K562 (cell line): ENCODE results near the gene ZSWIM1. TPM values are rescaled to one million over a fixed set of nuclear protein-coding genes. Genes with fewer than 3 reads are reported as not detected.

Experiments used
- ATAC-seq: fragments of 200-7000 bp; cut with Tn5 transposase; 3 replicates; pipeline ENCODE4 v1.9.1; 2020; ENCODE audit warnings: moderate library complexity
- BruUV-seq: library from RNA; stranded (reverse); fragments of 400-500 nt; replicated peaks from 2 replicates; lab custom pipeline; 2021; lab: Mats Ljungman, UMichigan
- CTCF ChIA-PET: fragments of 300-600 bp; formaldehyde crosslinking; extraction: SDS; loops from one replicate; lab custom pipeline; 2021; ENCODE audit warnings: low intra/inter-chr PET ratio; lab: Yijun Ruan, JAX
- POLR2A ChIA-PET: fragments of 300-600, 350-650 bp; sonication (Branson Sonifier 250); formaldehyde crosslinking; extraction: SDS; loops from one replicate; lab custom pipeline; 2021; ENCODE audit warnings: antibody characterized with exemption, inconsistent platforms; lab: Yijun Ruan, JAX
- DNase-seq, 4 experiments: peaks; one replicate each; pipeline versions ENCODE4 v3.0.0 to v3.0.0-alpha.2; 2011 to 2018; ENCODE audit warnings: low spot score in 3 of 4, mixed read lengths in 3 of 4; ENCODE audit errors: extremely low read depth in 1 of 4
- FAIRE-seq: peaks from 2 replicates; lab custom pipeline; 2011; peaks lifted over from hg19 to GRCh38; lab: Jason Lieb, UNC
- H2AFZ ChIP-seq: 2 replicates; pipeline ENCODE4 v1.6.0; 2011; ENCODE audit warnings: low read depth, low read length, control low read depth, inconsistent platforms
- H3K27ac ChIP-seq: fragments of 200-600 bp; 3 replicates; pipeline ENCODE4 v1.8.0; 2011; ENCODE audit warnings: low read depth, mild to moderate bottlenecking, control low read depth, inconsistent platforms, low read length, moderate library complexity, mixed read lengths; ENCODE audit errors: extremely low read depth
- H3K27me3 ChIP-seq, 2 experiments: fragments of 300-600 bp in 1 of 2; 2 replicates in 1 of 2; 3 replicates in 1 of 2; pipeline versions ENCODE4 v1.6.0 to v1.8.0; 2011; ENCODE audit warnings: inconsistent platforms in 2 of 2, low read length in 2 of 2, mild to moderate bottlenecking in 1 of 2, mixed read lengths in 1 of 2, moderate library complexity in 1 of 2; ENCODE audit not compliant: control insufficient read depth in 2 of 2, insufficient read depth in 2 of 2
- H3K36me3 ChIP-seq: fragments of 300-600 bp; 3 replicates; pipeline ENCODE4 v1.8.0; 2011; ENCODE audit warnings: mild to moderate bottlenecking, low read length, inconsistent platforms; ENCODE audit not compliant: control insufficient read depth, insufficient read depth
- H3K4me1 ChIP-seq, 2 experiments: fragments of 200-600 bp in 1 of 2; replicated peaks in 1 of 2; 2 replicates in 1 of 2; 3 replicates in 1 of 2; pipeline versions ENCODE4 v1.5.1 to v1.8.0; 2011; ENCODE audit warnings: inconsistent platforms in 2 of 2, low read length in 2 of 2, mild to moderate bottlenecking in 1 of 2, mixed read lengths in 1 of 2, moderate library complexity in 1 of 2; ENCODE audit not compliant: control insufficient read depth in 2 of 2, insufficient read depth in 2 of 2
- H3K4me2 ChIP-seq: 2 replicates; pipeline ENCODE4 v1.6.1; 2011; ENCODE audit warnings: low read length, control low read depth, inconsistent platforms, mixed read lengths; ENCODE audit not compliant: insufficient read depth
- H3K4me3 ChIP-seq: fragments of 200-600 bp; sonication (generic), shearing (Covaris generic); 2 replicates; pipeline ENCODE4 v1.5.1; 2016; ENCODE audit warnings: control low read depth, inconsistent platforms
- H3K79me2 ChIP-seq: fragments of 200-600 bp; 3 replicates; pipeline ENCODE4 v1.8.0; 2011; ENCODE audit warnings: low read length, inconsistent platforms; ENCODE audit not compliant: control insufficient read depth, insufficient read depth
- H3K9ac ChIP-seq, 2 experiments: 2 replicates each; pipeline versions ENCODE4 v1.6.0 to v1.6.1; 2011; ENCODE audit warnings: low read depth in 2 of 2, low read length in 2 of 2, control low read depth in 1 of 2, inconsistent platforms in 1 of 2, mild to moderate bottlenecking in 1 of 2, mixed read lengths in 1 of 2; ENCODE audit not compliant: insufficient read depth in 1 of 2
- H3K9me1 ChIP-seq: one replicate; pipeline ENCODE4 v1.6.0; 2011; ENCODE audit warnings: inconsistent platforms, mild to moderate bottlenecking, low read length, moderate library complexity; ENCODE audit not compliant: control insufficient read depth, insufficient read depth
- H3K9me3 ChIP-seq: replicated peaks from 2 replicates; pipeline ENCODE4 v1.5.1; 2011; ENCODE audit warnings: low read depth, low read length, inconsistent platforms; ENCODE audit not compliant: control insufficient read depth, insufficient read depth
- H4K20me1 ChIP-seq: replicated peaks from 2 replicates; pipeline ENCODE4 v1.6.1; 2011; ENCODE audit warnings: low read length, inconsistent platforms, mixed read lengths; ENCODE audit not compliant: control insufficient read depth, insufficient read depth
- HOMEZ ChIP-seq: fragments of 250-450 bp; sonication (Bioruptor Pico); IDR thresholded peaks from 2 replicates; pipeline ENCODE4 v1.4.0; 2020; ENCODE audit warnings: mild to moderate bottlenecking, moderate library complexity
- KLF6 ChIP-seq: fragments of 250-450 bp; sonication (Bioruptor Pico); IDR thresholded peaks from 2 replicates; pipeline ENCODE4 v1.4.0; 2020; ENCODE audit warnings: mild to moderate bottlenecking, moderate library complexity, borderline replicate concordance
- MECOM ChIP-seq: fragments of 250-450 bp; sonication (Bioruptor Pico); IDR thresholded peaks from 2 replicates; pipeline ENCODE4 v1.8.0; 2022; ENCODE audit warnings: inconsistent platforms
- NFXL1 ChIP-seq: fragments of 450-650 bp; formaldehyde crosslinking; IDR thresholded peaks from 2 replicates; pipeline ENCODE4 v1.4.0; 2021; ENCODE audit warnings: mild to moderate bottlenecking
- PPARD ChIP-seq: fragments of 250-450 bp; sonication (Bioruptor Pico); IDR thresholded peaks from 2 replicates; pipeline ENCODE4 v1.8.0; 2022; ENCODE audit warnings: inconsistent platforms, mild to moderate bottlenecking, moderate library complexity
- RFX1 ChIP-seq: fragments of 450-650 bp; IDR thresholded peaks from 2 replicates; pipeline ENCODE4 v1.6.1; 2016; ENCODE audit warnings: mild to moderate bottlenecking, moderate library complexity
- SIN3B ChIP-seq: fragments of 450-650 bp; IDR thresholded peaks from 2 replicates; pipeline ENCODE4 v1.6.1; 2017; ENCODE audit warnings: low read depth, mild to moderate bottlenecking, moderate library complexity
- SMARCC2 ChIP-seq: fragments of 450-650 bp; IDR thresholded peaks from 2 replicates; pipeline ENCODE4 v1.6.1; 2017; ENCODE audit warnings: antibody characterized with exemption, moderate library complexity, mild to moderate bottlenecking, low read depth
- WGBS: fragments of 100-300 bp; shearing (Covaris generic); methylation state at CpG from one replicate; pipeline ENCODE4 v1.1.6; 2016; ENCODE audit warnings: low coverage, mixed read lengths; ENCODE audit not compliant: insufficient coverage; ENCODE audit errors: missing lambda C conversion rate; 5-methylcytosine and 5-hydroxymethylcytosine counted together
- in situ Hi-C: fragments of 300-500 bp; cut with MboI; formaldehyde crosslinking; loops from 4 replicates; pipeline ENCODE4 v1.15.0; 2018; ENCODE audit warnings: inconsistent platforms, mixed read lengths
- intact Hi-C: fragments of 100-400 bp; cut with micrococcal nuclease; formaldehyde crosslinking; loops from 2 replicates; pipeline ENCODE4 v1.14.2; 2022
- polyA plus RNA-seq, 8 experiments: library from polyadenylated mRNA; depleted of rRNA in 4 of 8; stranded (reverse) in 5 of 8; unstranded in 3 of 8; fragments of >200 nt; fragmentation: Nextera tagmentation in 2 of 8; fragmentation: Illumina TruSeq in 1 of 8; extraction: Ambion mirVana in 2 of 8; extraction: Trizol in 1 of 8; gene quantifications; 2 replicates each; pipeline versions ENCODE4 v1.2.1 to v1.2.3, GENCODE V29; 2011 to 2014; ENCODE audit warnings: inconsistent platforms in 1 of 8, missing spikeins in 1 of 8
- total RNA-seq, 7 experiments: library from RNA; depleted of rRNA in 6 of 7; stranded (reverse); fragments of >200 nt in 6 of 7; fragmentation: Illumina TruSeq in 2 of 7; extraction: Trizol in 2 of 7; gene quantifications; 2 replicates each; pipeline versions ENCODE4 v1.2.1 to v1.2.3, GENCODE V29; 2011 to 2021; ENCODE audit warnings: low replicate concordance in 1 of 7
- TF ChIP-seq, protein P1 (sequence below), 3 experiments: fragments of 200-800 bp in 1 of 3; sonication (Bioruptor generic) in 1 of 3; sonication (generic) in 1 of 3; formaldehyde crosslinking in 1 of 3; IDR thresholded peaks; 2 replicates each; pipeline versions ENCODE4 v1.6.1 to v1.8.0; 2016 to 2022; ENCODE audit warnings: mild to moderate bottlenecking in 2 of 3, missing compliant biosample characterization in 2 of 3, missing genetic modification characterization in 2 of 3, missing genetic modification reagents in 1 of 3
- TF ChIP-seq, protein P2 (sequence below): sonication (generic); formaldehyde crosslinking; IDR thresholded peaks from 2 replicates; pipeline ENCODE4 v1.8.0; 2022; ENCODE audit warnings: missing genetic modification reagents, mild to moderate bottlenecking, moderate library complexity, borderline replicate concordance

Gene ZSWIM1
- total and polyA plus RNA-seq, 9 of the 15 experiments (the other 6 are each of a cell fraction or from before 2014, with no cell fraction given): 2.5 to 15.6 (median 9.5) TPM

- in situ Hi-C loops (no loop called here), intact Hi-C loops (no loop called here)
- Histone ChIP-seq H3K9me3 (no peaks in the 10 kb centered on the region), H3K27me3 (no peaks in the 10 kb centered on the region), H2AFZ (no peak overlapping the region), H3K27ac (no peak overlapping the region), H3K79me2 (0 out of 3 replicates have a peak, but pooled peaks cover 2% of the 10 kb centered on the region), H3K36me3 (peaks cover 61% of the 10 kb centered on the region; the same call in 2 of the 3 replicates), H3K4me2 (no peak overlapping the region), H4K20me1 (no peaks in the 10 kb centered on the region), H3K9ac (peak overlapping the region in 1 of 2 experiments; percentile 23; a peak in 1 of 4 replicates), H3K4me3 (no peak overlapping the region), H3K4me1 (peaks cover 7 to 14% of the 10 kb centered on the region in 2 experiments; a peak in 4 of 5 replicates), H3K9me1 (no peaks in the 10 kb centered on the region)
- ChIA-PET CTCF (no interaction called here), POLR2A (interaction anchor here (0.6 to 1.4 kb wide), 5 partner anchors 9 to 603 kb away, joined by 3 to 6 read pairs (median 4); partner anchors contain the start of gene PCIF1)
- DNase-seq (no peak), ATAC-seq (no peak), FAIRE-seq (no peak)
- no TSS peak for BruUV-seq
- TF ChIP-seq KLF6 (CRISPR knock-in tag) (no peak), SIN3B (no peak), SMARCC2 (no peak), PPARD (CRISPR knock-in tag) (no peak), NFXL1 (CRISPR knock-in tag) (no peak), MECOM (CRISPR knock-in tag) (no peak), RFX1 (no peak), HOMEZ (no peak)
- TF ChIP-seq, protein P1, sequence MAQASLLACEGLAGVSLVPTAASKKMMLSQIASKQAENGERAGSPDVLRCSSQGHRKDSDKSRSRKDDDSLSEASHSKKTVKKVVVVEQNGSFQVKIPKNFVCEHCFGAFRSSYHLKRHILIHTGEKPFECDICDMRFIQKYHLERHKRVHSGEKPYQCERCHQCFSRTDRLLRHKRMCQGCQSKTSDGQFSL (CRISPR knock-in tag; IDR thresholded peaks at IDR 0.05): 0 out of 2 replicates have a peak, but pooled peaks have one; percentile 18
- TF ChIP-seq, protein P1 (tag; IDR thresholded peaks at IDR 0.05): no peak
- TF ChIP-seq, protein P2, sequence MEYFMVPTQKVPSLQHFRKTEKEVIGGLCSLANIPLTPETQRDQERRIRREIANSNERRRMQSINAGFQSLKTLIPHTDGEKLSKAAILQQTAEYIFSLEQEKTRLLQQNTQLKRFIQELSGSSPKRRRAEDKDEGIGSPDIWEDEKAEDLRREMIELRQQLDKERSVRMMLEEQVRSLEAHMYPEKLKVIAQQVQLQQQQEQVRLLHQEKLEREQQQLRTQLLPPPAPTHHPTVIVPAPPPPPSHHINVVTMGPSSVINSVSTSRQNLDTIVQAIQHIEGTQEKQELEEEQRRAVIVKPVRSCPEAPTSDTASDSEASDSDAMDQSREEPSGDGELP (CRISPR knock-in tag): peak; percentile 24; the same call in 1 of the 2 replicates
- WGBS: 89% methylated on average over 14 of the region's 14 CpGs
These were observed 15.7 kb downstream of the ZSWIM1 start for GRCh38 chr20:45896641-45897161.
